ENCODE data around the gene NXNL1. TPM values are rescaled to one million over a fixed set of nuclear protein-coding genes. Genes with fewer than 3 reads are reported as not detected.

The NXNL1 gene
- total and polyA plus RNA-seq, 9 of the 15 experiments (the other 6 are each of a cell fraction or from before 2014, with no cell fraction given) = not detected

DNA sequence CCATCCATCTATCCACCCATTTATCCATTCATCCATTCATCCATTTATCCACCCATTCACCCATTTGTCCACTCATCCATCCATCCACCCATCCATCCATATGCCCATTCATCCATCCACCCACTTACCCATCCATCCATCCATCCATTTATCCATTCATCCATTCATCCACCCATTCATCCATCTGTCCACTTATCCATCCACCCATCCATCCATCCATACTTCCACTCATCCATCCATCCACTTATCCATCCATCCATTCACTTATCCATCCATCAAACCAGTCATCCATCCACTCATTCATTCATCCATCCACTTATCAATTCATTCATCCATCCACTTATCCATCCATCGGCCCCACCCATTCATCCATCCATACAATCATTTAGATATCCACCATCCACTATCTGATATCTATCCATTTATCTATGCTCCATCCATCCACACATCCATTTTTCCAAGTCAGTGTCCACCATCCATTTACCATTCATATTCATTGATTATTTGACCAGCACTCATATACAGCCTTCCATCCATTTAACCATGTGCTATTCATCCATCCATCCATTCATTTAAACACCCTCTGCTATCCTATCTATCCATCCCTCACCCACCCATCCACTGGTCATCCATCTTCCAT is 15.1 kb downstream of the NXNL1 start:
- Histone ChIP-seq H3K4me2 (ENCODE audit: insufficient read depth, low read length) (no peak overlapping the region), H3K79me2 (ENCODE audit: control insufficient read depth, insufficient read depth, low read length) (no peaks in the 10 kb centered on the region), H4K20me1 (replicated peaks; ENCODE audit: control insufficient read depth, insufficient read depth, low read length) (no peaks in the 10 kb centered on the region), H3K4me3 (no peak overlapping the region), H3K4me1 (replicated peaks in 1 of 2; ENCODE audit: control insufficient read depth in 2 of 2, insufficient read depth in 2 of 2, low read length in 2 of 2) (peaks cover 6 to 16% of the 10 kb centered on the region in 2 experiments; a peak in 4 of 5 replicates), H3K36me3 (ENCODE audit: control insufficient read depth, insufficient read depth, low read length) (no peaks in the 10 kb centered on the region), H3K27me3 (ENCODE audit: control insufficient read depth in 2 of 2, insufficient read depth in 2 of 2, low read length in 2 of 2) (peaks cover 0 to 10% of the 10 kb centered on the region in 2 experiments; a peak in 2 of 5 replicates), H3K9ac (ENCODE audit: insufficient read depth in 1 of 2, low read depth in 2 of 2, low read length in 2 of 2) (no peak overlapping the region), H3K27ac (ENCODE audit: extremely low read depth, low read depth, low read length) (no peak overlapping the region), H3K9me1 (ENCODE audit: control insufficient read depth, insufficient read depth, low read length) (no peaks in the 10 kb centered on the region), H2AFZ (ENCODE audit: low read depth, low read length) (no peak overlapping the region), H3K9me3 (replicated peaks; ENCODE audit: control insufficient read depth, insufficient read depth, low read depth, low read length) (peaks cover 7% of the 10 kb centered on the region)
- FAIRE-seq (no peak), DNase-seq (ENCODE audit: extremely low read depth in 1 of 4, low spot score in 3 of 4) (no peak), ATAC-seq (no peak)
- in situ Hi-C loops (cut with MboI) (loop anchor here (5.0 kb wide), 1 partner anchor 412 kb away; the partner anchor contains the start of gene RPL18A), intact Hi-C loops (cut with micrococcal nuclease) (no loop called here)
- POLR2A ChIA-PET = interaction anchor here (0.6 to 1.2 kb wide), 2 partner anchors 40 to 109 kb away, joined by 3 read pairs; partner anchors contain the start of gene BST2
- no TSS peak for BruUV-seq (replicated peaks)
- CTCF ChIA-PET (ENCODE audit: low intra/inter-chr PET ratio) = no interaction called here
- no peak for TF ChIP-seq ELF2 (CRISPR knock-in tag; IDR thresholded peaks at IDR 0.05)
- TF ChIP-seq, protein P1, sequence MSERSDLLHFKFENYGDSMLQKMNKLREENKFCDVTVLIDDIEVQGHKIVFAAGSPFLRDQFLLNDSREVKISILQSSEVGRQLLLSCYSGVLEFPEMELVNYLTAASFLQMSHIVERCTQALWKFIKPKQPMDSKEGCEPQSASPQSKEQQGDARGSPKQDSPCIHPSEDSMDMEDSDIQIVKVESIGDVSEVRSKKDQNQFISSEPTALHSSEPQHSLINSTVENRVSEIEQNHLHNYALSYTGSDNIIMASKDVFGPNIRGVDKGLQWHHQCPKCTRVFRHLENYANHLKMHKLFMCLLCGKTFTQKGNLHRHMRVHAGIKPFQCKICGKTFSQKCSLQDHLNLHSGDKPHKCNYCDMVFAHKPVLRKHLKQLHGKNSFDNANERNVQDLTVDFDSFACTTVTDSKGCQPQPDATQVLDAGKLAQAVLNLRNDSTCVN (CRISPR knock-in tag; IDR thresholded peaks at IDR 0.05) = 0 out of 2 replicates have a peak, but pooled peaks have one; percentile 45
- peak; percentile 70 for TF ChIP-seq EHMT2 (IDR thresholded peaks at IDR 0.05)
- WGBS (ENCODE audit: insufficient coverage, low coverage, missing lambda C conversion rate) = 6% methylated on average over 1 of the region's 1 CpG
